Measurements from ENCODE around the gene TECRL.

Gene TECRL

GRCh38 chr4:64409300-64409699 is at the start of gene TECRL:
Gene TECRL (minus strand): TSS chr4:64409450. CDS start chr4:64409351, 99 bp downstream.
- POLR2A ChIA-PET = no interaction called here
- TF ChIP-seq CTCF (IDR thresholded peaks at IDR 0.05; ENCODE audit: control extremely low read depth, extremely low read depth, low read depth, missing control alignments) = no peak
- DNase-seq (ENCODE audit: extremely low spot score) = no peak
- CTCF ChIA-PET = no interaction called here

GRCh38 chr4:64432674-64433073 is 23.4 kb upstream of the TECRL start:
- ChIA-PET POLR2A (no interaction called here), CTCF (no interaction called here)
- TF ChIP-seq CTCF (IDR thresholded peaks at IDR 0.05; ENCODE audit: control extremely low read depth, extremely low read depth, low read depth, missing control alignments) = no peak
- no peak for DNase-seq (ENCODE audit: extremely low spot score)

GRCh38 chr4:64430933-64431332 is 21.7 kb upstream of the TECRL start:
- ChIA-PET CTCF (interaction anchor here (1.4 kb wide), 1 partner anchor 11 kb away, joined by 3 read pairs; no protein-coding TSS in a partner anchor), POLR2A (no interaction called here)
- no peak for DNase-seq (ENCODE audit: extremely low spot score)
- TF ChIP-seq CTCF (IDR thresholded peaks at IDR 0.05; ENCODE audit: control extremely low read depth, extremely low read depth, low read depth, missing control alignments) = no peak

GRCh38 chr4:64417974-64418373 is 8.7 kb upstream of the TECRL start:
- POLR2A ChIA-PET = no interaction called here
- CTCF ChIA-PET = interaction anchor here (1.4 kb wide), 1 partner anchor 9 kb away, joined by 3 read pairs; no protein-coding TSS in a partner anchor
- no peak for DNase-seq (ENCODE audit: extremely low spot score)
- no peak for TF ChIP-seq CTCF (IDR thresholded peaks at IDR 0.05; ENCODE audit: control extremely low read depth, extremely low read depth, low read depth, missing control alignments)

GRCh38 chr4:64407000-64407399 is 2.2 kb downstream of the TECRL start:
- CTCF ChIA-PET = no interaction called here
- TF ChIP-seq CTCF (IDR thresholded peaks at IDR 0.05; ENCODE audit: control extremely low read depth, extremely low read depth, low read depth, missing control alignments) = no peak
- POLR2A ChIA-PET = no interaction called here
- no peak for DNase-seq (ENCODE audit: extremely low spot score)

GRCh38 chr4:64405761-64406160 is 3.5 kb downstream of the TECRL start:
- TF ChIP-seq CTCF (IDR thresholded peaks at IDR 0.05; ENCODE audit: control extremely low read depth, extremely low read depth, low read depth, missing control alignments) = no peak
- no peak for DNase-seq (ENCODE audit: extremely low spot score)
- CTCF ChIA-PET = interaction anchor here (1.3 kb wide), 1 partner anchor 11 kb away, joined by 5 read pairs; no protein-coding TSS in a partner anchor
- POLR2A ChIA-PET = no interaction called here

GRCh38 chr4:64402684-64403083 is 6.6 kb downstream of the TECRL start:
- ChIA-PET CTCF (no interaction called here), POLR2A (no interaction called here)
- TF ChIP-seq CTCF (IDR thresholded peaks at IDR 0.05; ENCODE audit: control extremely low read depth, extremely low read depth, low read depth, missing control alignments) = no peak
- no peak for DNase-seq (ENCODE audit: extremely low spot score)
